NCI-H2107 (cell line): ENCODE measurements around the gene PTRHD1.
"Not testable (repeated sequence)": the region's sequence is repeated elsewhere in the genome, so short reads cannot be mapped to it uniquely, and the experiment has no call there.

Source experiments
- DNase-seq: peaks from one replicate; lab custom pipeline; 2025; lab: John Stamatoyannopoulos, UW

Gene PTRHD1

DNA sequence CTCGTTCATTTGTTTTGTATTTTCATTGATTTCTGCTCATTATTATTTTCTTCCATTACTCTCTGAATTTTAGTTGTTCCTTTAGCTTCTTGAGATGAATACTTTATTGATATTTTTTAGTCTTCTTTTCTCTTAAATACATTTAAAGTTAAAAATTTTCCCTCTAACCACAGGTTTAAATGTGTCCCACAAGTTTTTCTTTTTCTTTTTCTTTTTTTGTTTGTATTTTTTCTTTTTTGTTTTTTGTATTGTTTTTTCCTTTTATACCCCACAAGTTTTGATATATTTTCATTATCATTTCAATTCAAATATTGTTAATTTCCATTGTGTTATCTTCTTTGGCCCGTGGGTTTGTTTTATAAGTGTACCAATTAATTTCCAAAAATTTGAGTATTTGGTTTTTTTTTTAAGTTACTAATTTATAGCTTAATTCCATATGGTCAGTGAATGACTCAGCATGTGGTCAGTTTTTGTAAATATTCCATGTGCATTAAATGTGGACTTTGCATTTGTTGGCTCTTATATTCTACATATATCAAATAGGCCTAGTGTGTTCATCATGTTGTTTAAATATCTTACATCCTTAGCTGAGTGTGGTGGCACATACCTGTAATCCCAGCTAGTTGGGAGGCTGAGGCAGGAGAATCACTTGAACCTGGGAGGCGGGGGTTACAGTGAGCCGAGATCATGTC lies 16.3 kb upstream of the PTRHD1 start:
- DNase-seq = no peak

DNA sequence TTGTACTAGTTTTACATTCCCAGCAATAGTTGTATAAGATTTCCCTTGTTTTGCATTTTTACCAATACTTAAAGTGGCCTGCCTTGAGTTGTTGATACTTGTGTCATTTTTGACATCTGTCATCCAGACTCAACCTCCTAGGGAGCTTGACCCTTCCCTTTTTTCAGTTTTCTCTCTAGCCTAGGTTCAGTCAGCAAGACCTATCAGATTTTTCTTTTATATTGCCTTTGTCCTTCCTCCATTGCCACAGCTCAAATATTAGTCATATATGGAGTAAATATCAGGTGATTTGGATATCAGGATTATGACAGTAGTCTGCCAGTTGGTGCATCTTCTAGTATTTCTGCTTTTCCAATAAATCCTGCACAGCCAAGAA lies 13.5 kb upstream of the PTRHD1 start:
- DNase-seq = no peak

DNA sequence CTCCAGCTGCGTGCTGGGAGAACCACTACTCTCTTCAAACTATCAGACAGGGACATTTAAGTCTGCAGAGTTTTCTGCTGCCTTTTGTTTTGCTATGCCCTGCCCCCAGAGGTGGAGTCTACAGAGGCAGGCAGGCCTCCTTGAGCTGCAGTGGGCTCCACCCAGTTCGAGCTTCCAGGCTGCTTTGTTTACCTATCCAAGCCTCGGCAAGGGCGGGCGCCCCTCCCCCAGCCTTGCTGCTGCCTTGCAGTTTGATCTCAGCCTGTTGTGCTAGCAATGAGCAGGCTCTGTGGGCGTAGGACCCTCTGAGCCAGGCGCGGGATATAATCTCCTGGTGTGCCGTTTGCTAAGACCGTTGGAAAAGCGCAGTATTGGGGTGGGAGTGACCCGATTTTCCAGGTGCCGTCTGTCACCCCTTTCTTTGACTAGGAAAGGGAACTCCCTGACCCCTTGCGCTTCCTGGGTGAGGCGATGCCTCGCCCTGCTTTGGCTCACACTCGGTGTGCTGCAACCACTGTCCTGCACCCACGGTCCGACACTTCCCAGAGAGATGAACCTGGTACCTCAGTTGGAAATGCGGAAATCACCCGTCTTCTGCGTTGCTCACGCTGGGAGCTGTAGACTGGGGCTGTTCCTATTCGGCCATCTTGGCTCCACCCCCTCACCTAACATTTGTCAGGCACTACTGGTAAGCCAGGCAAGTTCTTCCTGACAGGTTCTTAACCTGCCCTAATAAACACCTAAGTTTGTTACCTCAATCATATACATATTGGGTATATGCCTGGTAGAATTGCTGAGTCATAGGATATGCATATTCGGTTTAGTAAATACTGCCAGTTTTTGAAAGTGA lies 12.8 kb upstream of the PTRHD1 start:
- DNase-seq = not testable (repeated sequence)

- DNase-seq = not testable (repeated sequence)
Observed at GRCh38 chr2:24800487-24800886, 7.3 kb upstream of the PTRHD1 start.

DNA sequence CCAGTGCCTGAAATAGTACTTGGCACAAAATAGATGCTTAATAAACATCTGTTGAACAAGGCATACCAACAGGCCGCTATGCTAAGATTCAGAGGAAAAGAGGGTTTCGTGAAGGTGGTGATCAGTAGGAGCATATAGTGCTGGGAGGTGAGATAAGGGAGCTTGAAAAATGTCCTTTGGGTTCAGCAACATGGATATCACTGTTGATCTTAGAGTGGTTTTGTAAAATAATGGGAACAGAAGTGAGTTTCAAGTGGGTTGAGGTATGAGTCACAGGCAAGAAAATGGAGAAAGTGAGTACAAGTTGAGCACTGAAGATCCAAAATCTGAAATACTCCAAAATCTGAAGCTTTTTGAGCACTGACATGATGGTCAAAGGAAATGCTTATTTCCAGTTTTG lies 4.5 kb upstream of the PTRHD1 start:
- no peak for DNase-seq

DNA sequence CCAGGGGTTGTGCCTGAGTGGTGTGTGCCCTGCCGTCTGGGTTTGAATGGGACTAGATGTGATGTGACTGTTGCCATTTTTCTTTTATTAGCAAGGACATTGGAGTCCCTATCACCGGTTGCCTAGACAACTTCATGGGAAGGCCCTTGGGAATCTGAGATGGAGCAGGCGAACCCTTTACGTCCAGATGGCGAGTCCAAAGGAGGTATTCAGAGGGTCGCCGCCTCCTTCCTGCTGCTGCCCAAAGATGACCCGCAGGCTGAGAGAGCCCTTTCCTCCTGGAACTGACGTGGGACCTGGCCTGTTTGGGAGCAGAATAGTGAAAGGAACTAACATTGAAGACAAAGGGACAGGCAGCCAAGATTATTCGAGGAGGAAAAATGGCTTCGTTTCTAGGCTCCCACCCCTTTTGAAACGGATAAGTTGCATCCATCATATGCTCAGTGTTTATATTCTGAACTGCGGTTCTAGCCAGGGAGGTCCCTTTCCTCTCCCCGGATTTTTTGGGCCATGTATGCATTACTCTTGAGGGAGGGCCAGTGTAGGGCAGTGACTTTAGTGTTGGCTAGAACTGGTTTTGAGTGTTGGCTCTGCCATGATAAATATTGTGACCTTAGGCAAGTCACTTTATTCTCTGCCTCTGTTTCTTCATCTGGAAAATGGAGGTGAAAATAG lies 707 bp upstream of the PTRHD1 start:
- DNase-seq = no peak

DNA sequence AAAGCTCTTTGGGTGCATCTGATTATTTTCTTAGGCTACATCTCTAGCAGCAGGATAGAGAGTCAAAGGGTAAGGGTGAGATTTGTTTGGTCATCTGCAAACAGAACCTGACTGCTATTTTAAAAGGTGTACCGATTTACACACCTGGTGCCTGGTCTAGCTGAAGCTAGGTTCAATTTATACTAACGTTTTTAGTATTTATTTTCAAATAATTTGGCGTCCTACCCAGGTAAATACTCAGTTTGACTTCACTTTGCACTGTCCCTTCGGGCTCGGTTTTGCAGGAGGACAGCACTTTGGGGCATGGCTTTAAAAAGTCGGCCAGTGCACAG lies 683 bp downstream of the PTRHD1 start:
- no peak for DNase-seq

DNA sequence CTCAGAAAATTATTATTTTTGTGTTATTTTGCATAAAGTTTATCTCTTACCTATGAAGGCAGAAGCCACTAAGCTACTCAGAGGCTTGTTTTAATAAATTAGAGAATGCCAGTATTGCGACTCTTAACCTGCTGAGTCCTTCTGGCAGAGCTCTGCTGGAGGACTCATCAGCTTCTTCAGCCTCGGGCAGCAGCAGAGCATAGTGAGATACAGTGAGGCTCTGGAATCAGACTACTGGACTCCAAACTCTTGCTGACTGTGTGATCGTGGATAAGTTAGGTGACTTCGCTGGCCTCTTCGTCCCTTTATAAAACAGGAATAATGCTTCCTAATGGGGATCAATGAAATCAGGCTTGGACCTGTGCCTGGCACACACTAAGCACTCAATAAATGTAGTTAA lies 1.7 kb downstream of the PTRHD1 start:
- DNase-seq = no peak

- DNase-seq = no peak
Observed at GRCh38 chr2:24788816-24789215, 4.4 kb downstream of the PTRHD1 start.

DNA sequence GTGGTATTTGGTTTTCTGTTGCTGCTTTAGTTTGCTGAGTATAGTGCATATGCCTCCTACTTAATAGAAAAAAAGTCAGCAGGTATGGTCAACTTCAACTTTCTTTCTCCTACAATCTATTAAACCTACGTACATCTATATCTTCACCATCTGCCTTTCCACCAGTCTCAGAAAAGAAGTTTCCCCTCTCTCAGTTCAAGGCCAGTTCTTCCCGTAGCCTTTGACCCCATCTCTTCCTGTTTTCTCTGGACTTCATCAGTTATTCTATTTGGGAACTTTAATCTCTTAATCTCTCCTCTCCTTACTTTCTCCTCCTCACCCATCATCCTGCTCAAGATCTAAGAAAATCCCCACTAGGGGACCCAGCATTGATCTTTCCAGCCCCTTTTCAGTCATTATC lies 5.7 kb downstream of the PTRHD1 start:
- DNase-seq = no peak

DNA sequence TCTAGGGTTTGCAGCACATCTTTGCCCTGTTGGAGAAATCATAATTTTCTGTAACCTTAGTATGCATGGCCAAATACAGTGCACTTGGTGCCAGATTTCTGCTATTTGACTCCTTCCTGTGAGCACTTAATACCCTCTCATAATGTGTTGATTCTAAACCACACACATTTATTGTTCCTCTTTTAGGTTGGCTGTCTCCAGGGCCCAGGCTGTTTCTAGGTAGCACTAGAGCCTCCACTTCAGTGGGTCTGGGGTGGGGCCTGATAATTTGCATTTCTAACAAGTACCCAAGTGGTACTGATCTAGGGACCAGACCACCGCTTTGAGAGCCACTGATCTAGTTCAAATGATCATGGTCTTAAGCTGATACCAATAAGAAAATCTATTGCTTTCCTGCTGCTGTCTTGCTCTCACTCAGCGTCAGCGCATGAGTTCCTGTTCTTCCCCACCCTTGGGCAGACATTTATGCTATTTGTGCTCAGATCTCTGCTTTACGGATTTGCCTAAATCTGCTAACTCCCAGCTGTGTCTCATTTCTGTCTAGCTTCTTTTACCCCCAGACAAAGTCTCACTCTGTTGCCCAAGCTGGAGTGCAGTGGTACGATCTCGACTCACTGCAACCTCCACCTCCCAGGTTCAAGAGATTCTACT lies 7.4 kb downstream of the PTRHD1 start:
- DNase-seq = peak; percentile 46

GRCh38 chr2:24783641-24784040 lies 9.6 kb downstream of the PTRHD1 start:
- DNase-seq = no peak

GRCh38 chr2:24779116-24779515 lies 14.1 kb downstream of the PTRHD1 start:
- no peak for DNase-seq

DNA sequence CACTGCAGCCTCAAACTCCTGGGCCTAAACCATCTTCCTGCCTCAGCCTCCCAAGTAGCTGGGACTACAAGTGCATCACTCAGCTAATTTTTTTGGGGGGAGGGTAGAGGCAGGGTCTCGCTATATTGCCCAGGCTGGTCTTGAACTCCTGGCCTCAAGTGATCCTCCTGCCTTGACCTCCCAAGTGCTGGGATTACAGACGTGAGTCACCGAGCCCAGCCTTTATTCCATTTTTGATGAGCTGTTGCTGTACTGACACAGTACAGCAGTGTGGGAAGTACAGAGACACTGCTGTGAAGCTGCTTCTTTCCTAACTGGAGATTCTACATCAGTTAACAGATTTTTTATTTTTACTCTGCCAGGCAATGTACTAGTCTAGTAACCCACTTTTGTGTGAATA lies 18.8 kb downstream of the PTRHD1 start:
- no peak for DNase-seq

GRCh38 chr2:24771764-24772586 lies 21.2 kb downstream of the PTRHD1 start:
- DNase-seq = no peak

- DNase-seq = no peak
Observed at GRCh38 chr2:24771061-24771460, 22.1 kb downstream of the PTRHD1 start.

- no peak for DNase-seq
Observed at GRCh38 chr2:24768601-24769000, 24.6 kb downstream of the PTRHD1 start.

DNA sequence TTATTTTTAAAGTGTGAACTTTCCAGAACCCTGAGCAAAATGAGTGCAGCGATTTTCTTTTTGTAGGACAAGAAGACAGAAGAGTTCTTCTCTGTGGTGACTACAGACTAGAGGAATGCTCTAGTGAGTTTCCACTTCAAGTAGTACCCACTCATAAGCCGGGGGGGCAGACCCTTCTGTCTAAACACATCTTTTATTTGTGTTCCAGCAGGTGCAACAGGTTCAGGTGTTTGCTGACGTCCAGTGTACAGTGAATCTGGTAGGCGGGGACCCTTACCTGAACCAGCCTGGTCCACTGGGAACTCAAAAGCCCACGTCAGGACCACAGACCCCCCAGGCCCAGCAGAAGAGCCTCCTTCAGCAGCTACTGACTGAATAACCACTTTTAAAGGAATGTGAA lies 25.2 kb downstream of the PTRHD1 start:
- no peak for DNase-seq

GRCh38 chr2:24766609-24767008 lies 26.6 kb downstream of the PTRHD1 start:
- DNase-seq = no peak

DNA sequence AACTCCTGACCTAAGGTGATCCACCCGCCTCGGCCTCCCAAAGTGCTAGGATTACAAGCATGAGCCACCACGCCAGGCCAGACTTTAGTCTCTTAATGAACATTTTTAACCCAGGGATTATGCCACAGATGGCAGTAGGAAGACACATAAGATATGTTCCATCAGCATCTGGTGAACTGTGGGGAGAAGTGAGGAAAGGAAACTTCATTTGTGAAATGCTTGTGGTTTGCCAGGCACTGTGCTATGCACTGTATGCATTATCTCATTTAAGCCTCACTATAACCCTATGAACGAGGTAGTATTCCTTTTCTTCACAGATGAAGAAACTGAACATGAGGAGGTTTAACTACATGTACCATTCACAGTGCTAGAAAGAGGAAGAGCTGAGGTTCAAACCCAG lies 29.3 kb downstream of the PTRHD1 start:
- no peak for DNase-seq

GRCh38 chr2:24762518-24762917 lies 30.7 kb downstream of the PTRHD1 start:
- DNase-seq = no peak

GRCh38 chr2:24761866-24762265 lies 31.3 kb downstream of the PTRHD1 start:
- DNase-seq = no peak
